GM12878 (cell line): ENCODE data around the gene FAM13C. TPM values are rescaled to one million over a fixed set of nuclear protein-coding genes. Genes with fewer than 3 reads are reported as not detected.

Source experiments
- ATAC-seq: fragments of 200-7000 bp; cut with Tn5 transposase; 3 replicates; pipeline ENCODE4 v1.9.1; 2020; ENCODE audit warnings: mild to moderate bottlenecking, moderate library complexity
- BruUV-seq: library from RNA; stranded (reverse); fragments of 400-500 nt; replicated peaks from 2 replicates; lab custom pipeline; 2021; lab: Mats Ljungman, UMichigan
- CTCF ChIA-PET: fragments of 300-600 bp; sonication (Branson Sonifier 250); formaldehyde crosslinking; extraction: SDS; loops from one replicate; lab custom pipeline; 2021; ENCODE audit warnings: inconsistent platforms; lab: Yijun Ruan, JAX
- POLR2A ChIA-PET: fragments of 350-600 bp; formaldehyde crosslinking; extraction: SDS; loops from one replicate; lab custom pipeline; 2021; ENCODE audit warnings: inconsistent platforms; lab: Charles Lee
- RAD21 ChIA-PET: fragments of 300-600 bp; sonication (Branson Sonifier 250); formaldehyde crosslinking; loops from one replicate; lab custom pipeline; 2023; ENCODE audit warnings: antibody characterized with exemption; ENCODE audit not compliant: unreplicated experiment; lab: Charles Lee
- SMC1A ChIA-PET: fragments of 300-600 bp; sonication (Branson Sonifier 250); formaldehyde crosslinking; loops from one replicate; lab custom pipeline; 2023; ENCODE audit not compliant: unreplicated experiment, uncharacterized antibody; lab: Charles Lee
- DNase-seq: peaks from one replicate; pipeline ENCODE4 v3.0.0-alpha.2; 2011; ENCODE audit warnings: low read depth, low spot score
- FAIRE-seq: peaks from 3 replicates; lab custom pipeline; 2011; peaks lifted over from hg19 to GRCh38; lab: Jason Lieb, UNC
- H2AFZ ChIP-seq: 2 replicates; pipeline ENCODE4 v1.6.0; 2011; ENCODE audit warnings: low read depth, low read length, control low read depth; ENCODE audit not compliant: control insufficient read depth
- H3K27ac ChIP-seq: 2 replicates; pipeline ENCODE4 v1.5.1; 2011; ENCODE audit warnings: control low read depth; ENCODE audit not compliant: control insufficient read depth, insufficient read depth
- H3K27me3 ChIP-seq, 2 experiments: replicated peaks in 1 of 2; 2 replicates each; pipeline versions ENCODE4 v1.6.0 to v1.6.1; 2011; ENCODE audit warnings: low read length in 1 of 2; ENCODE audit not compliant: control insufficient read depth in 2 of 2, insufficient read depth in 2 of 2
- H3K36me3 ChIP-seq, 2 experiments: 2 replicates each; pipeline ENCODE4 v1.5.1; 2011; ENCODE audit warnings: low read length in 1 of 2; ENCODE audit not compliant: control insufficient read depth in 2 of 2, insufficient read depth in 2 of 2
- H3K4me1 ChIP-seq: 2 replicates; pipeline ENCODE4 v1.6.1; 2011; ENCODE audit warnings: mild to moderate bottlenecking, low read length, moderate library complexity, mixed read lengths; ENCODE audit not compliant: control insufficient read depth, insufficient read depth
- H3K4me2 ChIP-seq: 2 replicates; pipeline ENCODE4 v1.6.0; 2011; ENCODE audit warnings: control low read depth; ENCODE audit not compliant: control insufficient read depth, insufficient read depth
- H3K4me3 ChIP-seq: fragments of 200-600 bp; sonication (generic); 2 replicates; pipeline ENCODE4 v1.5.1; 2016
- H3K79me2 ChIP-seq: 2 replicates; pipeline ENCODE4 v1.6.0; 2011; ENCODE audit warnings: low read length; ENCODE audit not compliant: control insufficient read depth, insufficient read depth
- H3K9ac ChIP-seq: 2 replicates; pipeline ENCODE4 v1.8.0; 2011; ENCODE audit warnings: low read length, control low read depth, mixed read lengths; ENCODE audit not compliant: control insufficient read depth, insufficient read depth
- H3K9me3 ChIP-seq: replicated peaks from 3 replicates; pipeline ENCODE4 v1.5.1; 2011; ENCODE audit warnings: mild to moderate bottlenecking, low read length; ENCODE audit not compliant: control insufficient read depth, insufficient read depth
- H4K20me1 ChIP-seq: 2 replicates; pipeline ENCODE4 v1.6.0; 2011; ENCODE audit not compliant: control insufficient read depth, insufficient read depth
- ATF2 ChIP-seq: IDR thresholded peaks from 2 replicates; pipeline ENCODE4 v1.6.1; 2012; ENCODE audit warnings: low read length, inconsistent platforms
- CTCF ChIP-seq, 3 experiments: IDR thresholded peaks in 2 of 3; conservative IDR thresholded peaks in 1 of 3; 2 replicates each; pipeline ENCODE4 v1.5.1; 2011; ENCODE audit warnings: low read depth in 3 of 3, low read length in 3 of 3, mild to moderate bottlenecking in 3 of 3, control low read depth in 2 of 3, moderate library complexity in 2 of 3, inconsistent platforms in 1 of 3, mixed read lengths in 1 of 3; ENCODE audit not compliant: control insufficient read depth in 2 of 3, insufficient read depth in 1 of 3; ENCODE audit errors: extremely low read depth in 1 of 3
- EP300 ChIP-seq, 2 experiments: fragments of 150-350 bp in 1 of 2; IDR thresholded peaks; 2 replicates each; pipeline ENCODE4 v1.6.1; 2011 to 2012; ENCODE audit warnings: low read depth in 2 of 2, low read length in 2 of 2, borderline replicate concordance in 1 of 2, improper control_type of control experiment in 1 of 2, inconsistent platforms in 1 of 2; ENCODE audit not compliant: control insufficient read depth in 1 of 2
- MEF2B ChIP-seq: fragments of 450-650 bp; IDR thresholded peaks from 2 replicates; pipeline ENCODE4 v1.6.1; 2018; ENCODE audit warnings: mild to moderate bottlenecking, moderate library complexity; ENCODE audit not compliant: partially characterized antibody, poor library complexity, severe bottlenecking
- POU2F2 ChIP-seq: IDR thresholded peaks from 3 replicates; pipeline ENCODE4 v1.6.1; 2011; ENCODE audit warnings: low read depth, mild to moderate bottlenecking, low read length, borderline replicate concordance
- RAD21 ChIP-seq: IDR thresholded peaks from 2 replicates; pipeline ENCODE4 v1.6.1; 2011; ENCODE audit warnings: mild to moderate bottlenecking, low read depth, low read length, moderate library complexity; ENCODE audit not compliant: insufficient read depth
- SMC3 ChIP-seq: IDR thresholded peaks from 2 replicates; pipeline ENCODE4 v1.6.1; 2011; ENCODE audit warnings: low read length, improper control_type of control experiment, borderline replicate concordance
- SREBF2 ChIP-seq: IDR thresholded peaks from 2 replicates; pipeline ENCODE4 v1.6.1; 2012; ENCODE audit warnings: mild to moderate bottlenecking, low read length
- YY1 ChIP-seq: IDR thresholded peaks from 2 replicates; pipeline ENCODE4 v1.6.1; 2011; ENCODE audit warnings: low read depth, mild to moderate bottlenecking, low read length
- in situ Hi-C: fragments of 300-500 bp; cut with MboI; formaldehyde crosslinking; loops from 9 replicates; pipeline ENCODE4 v1.14.3; 2018; ENCODE audit warnings: mixed read lengths
- intact Hi-C: fragments of 100-400 bp; cut with micrococcal nuclease; formaldehyde crosslinking; loops from one replicate; pipeline ENCODE4 v1.14.2; 2022; ENCODE audit not compliant: unreplicated experiment
- polyA plus RNA-seq, 11 experiments: library from polyadenylated mRNA; depleted of rRNA in 4 of 11; unstranded in 6 of 11; stranded (reverse) in 5 of 11; fragments of >200 nt; fragmentation: Nextera tagmentation in 4 of 11; fragmentation: Illumina TruSeq in 1 of 11; extraction: Ambion mirVana in 4 of 11; extraction: Trizol in 1 of 11; gene quantifications; 1 replicate in 1 of 11; 2 replicates in 10 of 11; pipeline versions ENCODE4 v1.2.1 to v1.2.3, GENCODE V29; 2011 to 2016; ENCODE audit warnings: inconsistent platforms in 2 of 11, missing spikeins in 2 of 11, low read depth in 1 of 11
- total RNA-seq, 4 experiments: library from RNA; depleted of rRNA in 3 of 4; stranded (reverse); fragments of >200 nt in 3 of 4; fragmentation: Illumina TruSeq in 1 of 4; extraction: Trizol in 1 of 4; gene quantifications; 2 replicates each; pipeline versions ENCODE4 v1.2.1 to v1.2.3, GENCODE V29; 2013 to 2021

The FAM13C gene
- total and polyA plus RNA-seq, 10 of the 15 experiments (the other 5 are each of a cell fraction or from before 2014, with no cell fraction given), result 0.04 to 0.31 (median 0.13) TPM; not detected in 5

- in situ Hi-C loops, result no loop called here
- CTCF ChIA-PET, result no interaction called here
- intact Hi-C loops, result no loop called here
- no peak overlapping the region for H3K27ac ChIP-seq
- DNase-seq, result no peak
- TF ChIP-seq EP300 (IDR thresholded peaks at IDR 0.05; ENCODE audit: borderline replicate concordance in 1 of 2, control insufficient read depth in 1 of 2, low read depth in 2 of 2, low read length in 2 of 2) (no peak), CTCF (IDR thresholded peaks at IDR 0.05 in 2 of 3, conservative IDR thresholded peaks at IDR 0.05 in 1 of 3; ENCODE audit: control insufficient read depth in 2 of 3, extremely low read depth in 1 of 3, insufficient read depth in 1 of 3, low read depth in 3 of 3, low read length in 3 of 3) (peak; percentile 44 to 57 (median 45); a peak in 5 of 6 replicates), ATF2 (no peak), SMC3 (peak; percentile 23; the same call in 1 of the 2 replicates), SREBF2 (no peak), YY1 (peak; percentile 88), MEF2B (no peak), POU2F2 (no peak), RAD21 (peak; percentile 42)
- TF ChIP-seq, all 136 proteins: peak for 4
- ATAC-seq (peak; percentile 58), FAIRE-seq (peak; percentile 47)
- Histone ChIP-seq H2AFZ (no peak overlapping the region), H3K27me3 (no peaks in the 10 kb centered on the region), H3K4me1 (no peaks in the 10 kb centered on the region), H3K9me3 (no peaks in the 10 kb centered on the region), H3K9ac (no peak overlapping the region), H3K4me3 (no peak overlapping the region), H3K36me3 (no peaks in the 10 kb centered on the region), H3K4me2 (no peak overlapping the region), H3K79me2 (no peaks in the 10 kb centered on the region), H4K20me1 (no peaks in the 10 kb centered on the region)
- RAD21 ChIA-PET, result no interaction called here
- POLR2A ChIA-PET, result no interaction called here
- no TSS peak for BruUV-seq
- SMC1A ChIA-PET, result interaction anchor here (2.6 kb wide), 1 partner anchor 280 kb away, joined by 7 read pairs; no protein-coding TSS in a partner anchor
Observed at GRCh38 chr10:59234816-59235429, 127.4 kb downstream of the FAM13C start.
